Measurements from ENCODE around the gene IRF2.

- no peak for TF ChIP-seq CTCF (IDR thresholded peaks at IDR 0.05; ENCODE audit: poor library complexity, severe bottlenecking)
- no peak for TF ChIP-seq EZH2 (IDR thresholded peaks at IDR 0.05; ENCODE audit: borderline replicate concordance, insufficient read depth, low read length, poor library complexity, severe bottlenecking)
- TF ChIP-seq POLR2AphosphoS5 (IDR thresholded peaks at IDR 0.05): no peak
- no peak for TF ChIP-seq RAD21 (conservative IDR thresholded peaks at IDR 0.05)
- no peak for TF ChIP-seq TAF1 (IDR thresholded peaks at IDR 0.05; ENCODE audit: low read depth)
- TF ChIP-seq SMC3 (conservative IDR thresholded peaks at IDR 0.05; ENCODE audit: poor library complexity): no peak
- no peak for TF ChIP-seq MXI1 (conservative IDR thresholded peaks at IDR 0.05; ENCODE audit: poor library complexity, severe bottlenecking)
- TF ChIP-seq REST (IDR thresholded peaks at IDR 0.05; ENCODE audit: borderline replicate concordance): no peak
Measured at GRCh38 chr4:184481544-184481943, 7.2 kb upstream of the IRF2 start.
